WI38 (cell line): ENCODE measurements around the gene HUS1.

ENCODE experiments used
- H3K4me3 ChIP-seq: 2 replicates; pipeline ENCODE4 v1.5.1; 2011; ENCODE audit warnings: low read depth, mild to moderate bottlenecking, control low read depth, low read length
- TF ChIP-seq, protein P1 (sequence below): IDR thresholded peaks from 2 replicates; pipeline ENCODE4 v1.5.1; 2012; ENCODE audit warnings: low read depth, mild to moderate bottlenecking, control low read depth, low read length

Gene HUS1

DNA sequence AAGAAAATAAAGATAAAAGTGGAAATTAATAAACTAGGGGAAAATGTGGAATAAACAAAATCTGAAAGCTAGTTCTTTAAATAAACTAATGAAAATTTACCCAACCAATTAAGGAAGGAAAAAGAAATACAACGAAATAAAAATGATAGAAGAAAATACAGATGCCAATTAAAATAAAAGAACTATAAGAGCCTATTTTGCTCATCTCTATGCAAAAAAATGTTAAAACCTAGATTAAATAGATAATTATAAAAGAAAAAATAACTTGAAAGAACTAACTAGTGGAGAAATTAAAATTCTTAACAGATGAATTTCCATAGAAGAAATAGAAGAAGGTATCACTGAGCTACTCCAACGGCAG lies 63.8 kb downstream of the HUS1 start:
- TF ChIP-seq, protein P1, sequence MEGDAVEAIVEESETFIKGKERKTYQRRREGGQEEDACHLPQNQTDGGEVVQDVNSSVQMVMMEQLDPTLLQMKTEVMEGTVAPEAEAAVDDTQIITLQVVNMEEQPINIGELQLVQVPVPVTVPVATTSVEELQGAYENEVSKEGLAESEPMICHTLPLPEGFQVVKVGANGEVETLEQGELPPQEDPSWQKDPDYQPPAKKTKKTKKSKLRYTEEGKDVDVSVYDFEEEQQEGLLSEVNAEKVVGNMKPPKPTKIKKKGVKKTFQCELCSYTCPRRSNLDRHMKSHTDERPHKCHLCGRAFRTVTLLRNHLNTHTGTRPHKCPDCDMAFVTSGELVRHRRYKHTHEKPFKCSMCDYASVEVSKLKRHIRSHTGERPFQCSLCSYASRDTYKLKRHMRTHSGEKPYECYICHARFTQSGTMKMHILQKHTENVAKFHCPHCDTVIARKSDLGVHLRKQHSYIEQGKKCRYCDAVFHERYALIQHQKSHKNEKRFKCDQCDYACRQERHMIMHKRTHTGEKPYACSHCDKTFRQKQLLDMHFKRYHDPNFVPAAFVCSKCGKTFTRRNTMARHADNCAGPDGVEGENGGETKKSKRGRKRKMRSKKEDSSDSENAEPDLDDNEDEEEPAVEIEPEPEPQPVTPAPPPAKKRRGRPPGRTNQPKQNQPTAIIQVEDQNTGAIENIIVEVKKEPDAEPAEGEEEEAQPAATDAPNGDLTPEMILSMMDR: no peak

DNA sequence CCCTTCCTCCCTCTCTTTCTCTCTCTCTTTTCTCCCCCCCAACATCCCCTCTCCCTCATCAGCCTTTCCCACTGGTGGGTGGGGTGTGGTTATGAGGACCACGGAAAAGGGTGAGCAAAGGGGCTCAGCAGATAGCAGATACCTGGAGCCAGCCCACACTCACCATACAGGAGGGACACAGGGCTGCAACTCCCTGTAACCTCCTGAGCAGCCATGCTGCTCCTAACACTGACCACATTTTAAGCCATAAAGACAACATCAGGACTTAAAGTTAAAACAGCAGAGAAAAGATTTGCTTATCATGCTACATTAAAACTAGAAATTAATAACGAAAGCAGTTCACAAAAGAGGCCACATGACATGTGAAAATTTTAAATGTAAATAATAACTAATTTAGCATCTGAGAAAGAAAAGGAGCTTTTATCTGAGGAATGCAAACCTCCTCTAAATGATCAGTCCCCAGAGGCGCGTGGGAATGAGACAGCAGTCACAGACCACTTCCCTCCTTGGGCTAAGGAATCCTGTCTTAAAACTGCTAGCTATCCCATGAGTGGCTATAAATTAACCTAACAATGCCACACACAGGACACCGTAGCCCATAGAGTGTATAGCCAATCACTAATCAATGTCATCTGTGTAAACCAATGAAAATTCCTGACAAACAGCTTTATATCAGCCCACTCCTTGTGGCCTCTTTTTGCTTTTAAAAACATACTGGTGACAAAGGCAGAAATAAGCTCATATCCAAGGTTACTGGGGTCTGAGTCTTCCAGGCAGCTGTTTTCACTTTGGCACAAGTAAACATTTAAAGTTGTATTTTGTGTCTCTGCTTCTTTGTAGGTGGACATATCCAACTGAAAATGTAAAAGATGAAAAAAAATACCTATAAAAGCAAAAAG lies 64.4 kb downstream of the HUS1 start:
- TF ChIP-seq, protein P1: no peak

More for the DNA sequence above, 63.8 kb downstream of the HUS1 start:
- no peak overlapping the region for H3K4me3 ChIP-seq

More for the DNA sequence above, 64.4 kb downstream of the HUS1 start:
- no peak overlapping the region for H3K4me3 ChIP-seq
